Measurements from ENCODE around the gene ZNF253. TPM values are rescaled to one million over a fixed set of nuclear protein-coding genes. Genes with fewer than 3 reads are reported as not detected.
"Not testable (repeated sequence)": the region's sequence is repeated elsewhere in the genome, so short reads cannot be mapped to it uniquely, and the experiment has no call there.

ZNF253 gene
- total and polyA plus RNA-seq, 2 experiments from 2014 or later, result 2.1 to 3.2 TPM

DNA sequence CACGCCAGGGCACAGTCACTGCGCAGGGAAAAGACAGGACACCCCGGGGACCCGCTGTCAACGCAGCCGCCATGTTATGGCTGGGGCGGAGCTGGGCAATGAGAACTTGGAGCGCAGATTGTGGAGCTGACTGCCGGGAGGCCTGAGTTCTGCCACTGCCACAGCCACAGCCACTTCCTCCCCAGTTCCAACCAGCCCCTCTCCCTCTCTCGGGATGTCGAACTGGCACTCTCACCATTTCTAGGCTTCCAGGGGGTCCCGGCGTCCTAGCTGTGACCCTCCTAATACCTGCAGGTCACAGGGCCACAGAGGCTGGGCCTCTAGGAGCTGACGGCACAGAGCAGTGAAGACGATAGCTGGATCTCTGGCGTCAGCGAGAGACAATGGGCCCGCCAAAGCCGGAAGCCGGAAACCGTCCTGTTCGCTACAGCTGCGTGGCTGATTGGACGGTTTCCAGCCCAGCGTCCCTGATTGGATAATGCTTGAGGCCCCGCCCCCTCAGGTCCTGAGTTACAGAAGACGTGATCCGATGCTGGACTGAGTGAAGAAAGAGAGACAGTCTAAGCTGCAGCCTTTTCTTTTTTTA is 44.2 kb upstream of the ZNF253 start, which contains the start of gene ZNF506:
Gene ZNF506 (minus strand): TSS at position 385 of the 586 bp plus-strand sequence. CDS start 147 bp downstream, at position 238.
- TF ChIP-seq EZH2 (IDR thresholded peaks at IDR 0.05; ENCODE audit: insufficient read depth, poor library complexity, severe bottlenecking) (no peak), EZH2phosphoT487 (IDR thresholded peaks at IDR 0.05; ENCODE audit: insufficient read depth, low read depth) (no peak)
- Histone ChIP-seq H3K4me2 (ENCODE audit: unreplicated experiment) (peak within 1 kb of the TSS; percentile 74), H2AFZ (peak within 1 kb of the TSS; percentile 95), H3K27me3 (replicated peaks; ENCODE audit: insufficient read depth) (no peaks in the 10 kb centered on the region), H3F3A (ENCODE audit: insufficient read depth) (peaks cover 4% of the 10 kb centered on the region; the same call in 1 of the 2 replicates), H3K9me2 (ENCODE audit: insufficient read depth) (no peaks in the 10 kb centered on the region), H3K36me3 (ENCODE audit: low read depth) (peaks cover 6% of the 10 kb centered on the region; the same call in 1 of the 2 replicates), H3K79me2 (ENCODE audit: insufficient read depth) (peaks cover 48% of the 10 kb centered on the region), H3K9me3 (ENCODE audit: low read depth) (no peaks in the 10 kb centered on the region), H3K4me3 (peak within 1 kb of the TSS; percentile 86), H3K27ac (peak within 1 kb of the TSS; percentile 92), H3K9ac (peak within 1 kb of the TSS; percentile 91), H3K4me1 (ENCODE audit: insufficient read depth) (no peaks in the 10 kb centered on the region), H4K20me1 (ENCODE audit: insufficient read depth) (no peaks in the 10 kb centered on the region)
- in situ Hi-C loops (cut with MboI), result no loop called here
- peak; percentile 100 for DNase-seq
- 1 to 2% methylated on average over 28 of the region's 28 CpGs for WGBS, 2 experiments (ENCODE audit: low coverage in 1 of 2, low lambda C conversion rate in 2 of 2, missing lambda C conversion rate in 2 of 2)

DNA sequence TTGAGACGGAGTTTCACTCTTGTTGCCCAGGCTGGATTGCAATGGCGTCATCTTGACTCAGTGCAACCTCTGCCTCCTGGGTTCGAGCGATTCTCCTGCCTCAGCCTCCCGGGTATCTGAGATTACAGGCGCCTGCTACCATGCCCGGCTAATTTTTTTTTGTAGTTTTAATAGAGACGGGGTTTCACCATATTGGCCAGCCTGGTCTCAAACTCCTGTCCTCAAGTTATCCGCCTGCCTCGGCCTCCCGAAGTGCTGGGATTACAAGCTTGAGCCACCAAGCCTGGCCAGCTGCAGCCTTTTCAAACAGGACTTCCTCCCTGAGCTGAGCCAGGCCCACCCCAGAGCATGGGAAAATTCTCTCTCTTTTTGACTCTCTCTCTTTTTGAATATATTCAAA is 43.7 kb upstream of the ZNF253 start:
- peak overlapping the region; percentile 95 for H2AFZ ChIP-seq
- H3K36me3 ChIP-seq (ENCODE audit: low read depth); H3K9me2 ChIP-seq (ENCODE audit: insufficient read depth); H3K4me1 ChIP-seq (ENCODE audit: insufficient read depth); H3K27me3 ChIP-seq (replicated peaks; ENCODE audit: insufficient read depth); H4K20me1 ChIP-seq (ENCODE audit: insufficient read depth); in situ Hi-C loops (cut with MboI); H3F3A ChIP-seq (ENCODE audit: insufficient read depth); H3K9me3 ChIP-seq (ENCODE audit: low read depth): not testable (repeated sequence)
- peak; percentile 8 for DNase-seq
- peak overlapping the region; percentile 91 for H3K9ac ChIP-seq
- peak overlapping the region; percentile 86 for H3K4me3 ChIP-seq
- H3K27ac ChIP-seq, result peak overlapping the region; percentile 92
- H3K4me2 ChIP-seq (ENCODE audit: unreplicated experiment), result peak overlapping the region; percentile 74
- H3K79me2 ChIP-seq (ENCODE audit: insufficient read depth), result peaks cover 43% of the 10 kb centered on the region
- 0 to 2% methylated on average over 11 of the region's 11 CpGs for WGBS, 2 experiments (ENCODE audit: low coverage in 1 of 2, low lambda C conversion rate in 2 of 2, missing lambda C conversion rate in 2 of 2)

DNA sequence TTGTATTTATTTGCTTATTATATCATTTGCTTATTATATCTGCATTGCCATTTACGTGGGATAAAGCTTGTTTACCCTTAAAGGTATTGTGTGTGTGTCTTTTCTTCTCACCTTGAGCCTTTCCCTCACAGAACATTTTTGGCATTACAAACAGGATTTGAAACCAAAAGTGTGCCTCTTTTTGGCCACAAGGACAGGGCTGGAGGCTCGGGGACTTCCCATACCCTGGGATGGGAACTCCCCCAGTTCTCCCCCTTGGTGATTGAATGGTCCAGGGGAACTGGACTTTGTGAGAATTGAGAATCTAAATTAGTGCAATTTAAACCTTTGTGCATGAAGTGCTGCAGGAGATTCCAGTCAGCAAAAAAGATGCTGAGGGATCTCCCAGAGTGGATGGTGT is 41.8 kb upstream of the ZNF253 start:
- H3K36me3 ChIP-seq (ENCODE audit: low read depth), result no peaks in the 10 kb centered on the region
- peaks cover 4% of the 10 kb centered on the region; the same call in 1 of the 2 replicates for H3F3A ChIP-seq (ENCODE audit: insufficient read depth)
- no peak overlapping the region for H3K27ac ChIP-seq
- H3K27me3 ChIP-seq (replicated peaks; ENCODE audit: insufficient read depth), result no peaks in the 10 kb centered on the region
- no peak overlapping the region for H3K4me2 ChIP-seq (ENCODE audit: unreplicated experiment)
- peaks cover 23% of the 10 kb centered on the region for H3K79me2 ChIP-seq (ENCODE audit: insufficient read depth)
- in situ Hi-C loops (cut with MboI), result no loop called here
- no peaks in the 10 kb centered on the region for H3K9me2 ChIP-seq (ENCODE audit: insufficient read depth)
- H3K9me3 ChIP-seq (ENCODE audit: low read depth), result no peaks in the 10 kb centered on the region
- 37 to 45% methylated on average over 2 of the region's 2 CpGs for WGBS, 2 experiments (ENCODE audit: low coverage in 1 of 2, low lambda C conversion rate in 2 of 2, missing lambda C conversion rate in 2 of 2)
- H4K20me1 ChIP-seq (ENCODE audit: insufficient read depth), result no peaks in the 10 kb centered on the region
- DNase-seq, result no peak
- H3K4me1 ChIP-seq (ENCODE audit: insufficient read depth), result no peaks in the 10 kb centered on the region
- H2AFZ ChIP-seq, result no peak overlapping the region
- H3K4me3 ChIP-seq, result no peak overlapping the region
- no peak for TF ChIP-seq EZH2 (IDR thresholded peaks at IDR 0.05; ENCODE audit: insufficient read depth, poor library complexity, severe bottlenecking)
- no peak overlapping the region for H3K9ac ChIP-seq

DNA sequence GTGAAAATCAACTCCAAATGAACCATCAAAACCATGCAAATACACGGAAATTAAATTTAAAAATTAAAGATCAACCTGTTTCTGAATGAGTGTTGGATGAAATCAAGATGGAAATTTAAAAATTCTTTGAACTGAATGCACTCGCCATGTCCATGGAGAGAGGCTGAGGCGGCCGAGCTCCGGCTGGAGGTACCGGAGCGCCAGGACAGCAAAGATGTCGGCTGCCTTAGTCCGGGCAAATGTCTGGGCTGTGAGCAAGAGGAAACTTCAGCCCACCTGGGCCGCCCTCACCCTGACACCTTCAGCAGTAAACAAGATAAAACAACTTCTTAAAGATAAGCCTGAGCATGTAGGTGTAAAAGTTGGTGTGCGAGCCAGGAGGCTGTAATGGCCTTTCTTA is 38.8 kb upstream of the ZNF253 start:
- H3K4me2 ChIP-seq (ENCODE audit: unreplicated experiment), result no peak overlapping the region
- no peaks in the 10 kb centered on the region for H4K20me1 ChIP-seq (ENCODE audit: insufficient read depth)
- 66 to 67% methylated on average over 11 of the region's 11 CpGs for WGBS, 2 experiments (ENCODE audit: low coverage in 1 of 2, low lambda C conversion rate in 2 of 2, missing lambda C conversion rate in 2 of 2)
- H3K9me3 ChIP-seq (ENCODE audit: low read depth), result no peaks in the 10 kb centered on the region
- in situ Hi-C loops (cut with MboI), result no loop called here
- TF ChIP-seq EZH2phosphoT487 (IDR thresholded peaks at IDR 0.05; ENCODE audit: insufficient read depth, low read depth), result no peak
- no peak for TF ChIP-seq EZH2 (IDR thresholded peaks at IDR 0.05; ENCODE audit: insufficient read depth, poor library complexity, severe bottlenecking)
- H3K79me2 ChIP-seq (ENCODE audit: insufficient read depth), result no peaks in the 10 kb centered on the region
- no peak for DNase-seq
- H3K9ac ChIP-seq, result no peak overlapping the region
- H3K27ac ChIP-seq, result no peak overlapping the region
- no peaks in the 10 kb centered on the region for H3K27me3 ChIP-seq (replicated peaks; ENCODE audit: insufficient read depth)
- no peaks in the 10 kb centered on the region for H3K9me2 ChIP-seq (ENCODE audit: insufficient read depth)
- H3K4me3 ChIP-seq, result no peak overlapping the region
- no peak overlapping the region for H2AFZ ChIP-seq
- H3K4me1 ChIP-seq (ENCODE audit: insufficient read depth), result no peaks in the 10 kb centered on the region
- peaks cover 4% of the 10 kb centered on the region; the same call in 1 of the 2 replicates for H3F3A ChIP-seq (ENCODE audit: insufficient read depth)
- no peaks in the 10 kb centered on the region for H3K36me3 ChIP-seq (ENCODE audit: low read depth)

DNA sequence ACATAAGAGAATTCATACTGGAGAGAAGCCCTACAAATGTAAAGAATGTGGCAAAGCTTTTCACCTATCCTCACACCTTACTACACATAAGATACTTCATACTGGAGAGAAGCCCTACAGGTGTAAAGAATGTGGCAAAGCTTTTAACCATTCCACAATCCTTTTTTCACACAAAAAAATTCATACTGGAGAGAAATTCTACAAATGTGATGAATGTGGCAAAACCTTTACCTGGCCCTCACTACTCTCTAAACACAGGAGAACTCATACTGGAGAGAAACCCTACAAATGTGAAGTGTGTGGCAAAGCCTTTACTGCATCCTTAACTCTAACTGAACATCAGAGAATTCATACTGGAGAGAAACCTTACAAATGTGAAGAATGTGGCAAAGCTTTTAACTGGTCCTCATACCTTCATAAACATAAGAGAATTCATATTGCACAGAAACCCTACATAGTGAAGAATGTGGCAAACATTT is 30.1 kb upstream of the ZNF253 start:
- in situ Hi-C loops (cut with MboI), result no loop called here
- Histone ChIP-seq H3F3A (ENCODE audit: insufficient read depth) (no peaks in the 10 kb centered on the region), H3K9ac (no peak overlapping the region)

More for the DNA sequence above, 30.1 kb upstream of the ZNF253 start:
- H3K36me3 ChIP-seq (ENCODE audit: low read depth), result no peaks in the 10 kb centered on the region
- no peaks in the 10 kb centered on the region for H3K79me2 ChIP-seq (ENCODE audit: insufficient read depth)
- no peak overlapping the region for H3K4me2 ChIP-seq (ENCODE audit: unreplicated experiment)
- H4K20me1 ChIP-seq (ENCODE audit: insufficient read depth), result no peaks in the 10 kb centered on the region
- H2AFZ ChIP-seq, result no peak overlapping the region
- DNase-seq, result no peak
- H3K27ac ChIP-seq, result no peak overlapping the region
- no peak overlapping the region for H3K4me3 ChIP-seq
- peaks cover 12% of the 10 kb centered on the region for H3K9me3 ChIP-seq (ENCODE audit: low read depth)
- H3K9me2 ChIP-seq (ENCODE audit: insufficient read depth), result no peaks in the 10 kb centered on the region
- H3K4me1 ChIP-seq (ENCODE audit: insufficient read depth), result no peaks in the 10 kb centered on the region
- TF ChIP-seq EZH2 (IDR thresholded peaks at IDR 0.05; ENCODE audit: insufficient read depth, poor library complexity, severe bottlenecking) (no peak), EZH2phosphoT487 (IDR thresholded peaks at IDR 0.05; ENCODE audit: insufficient read depth, low read depth) (no peak)
- no peaks in the 10 kb centered on the region for H3K27me3 ChIP-seq (replicated peaks; ENCODE audit: insufficient read depth)
